ENCODE measurements around the gene COL5A2. TPM values are rescaled to one million over a fixed set of nuclear protein-coding genes. Genes with fewer than 3 reads are reported as not detected.

The COL5A2 gene
- total RNA-seq, 1 donor from 2014 or later, result 23.7 TPM

GRCh38 chr2:189013031-189013430 is 166.5 kb downstream of the COL5A2 start:
- Mint-ChIP-seq H3K4me3 (ENCODE audit: unreplicated experiment) (no peak overlapping the region), H3K36me3 (ENCODE audit: unreplicated experiment) (no peaks in the 10 kb centered on the region), H3K27ac (ENCODE audit: unreplicated experiment) (no peak overlapping the region), H3K9me3 (ENCODE audit: unreplicated experiment) (peaks cover 3% of the 10 kb centered on the region), H3K4me1 (ENCODE audit: low read depth, unreplicated experiment) (no peaks in the 10 kb centered on the region), H3K27me3 (ENCODE audit: unreplicated experiment) (no peaks in the 10 kb centered on the region)
- no peak for TF ChIP-seq CTCF (IDR thresholded peaks at IDR 0.05; ENCODE audit: partially characterized antibody, unreplicated experiment)
- no peak for DNase-seq

GRCh38 chr2:189012351-189012750 is 167.2 kb downstream of the COL5A2 start:
- Mint-ChIP-seq H3K36me3 (ENCODE audit: unreplicated experiment) (no peaks in the 10 kb centered on the region), H3K4me1 (ENCODE audit: low read depth, unreplicated experiment) (no peaks in the 10 kb centered on the region), H3K9me3 (ENCODE audit: unreplicated experiment) (no peaks in the 10 kb centered on the region), H3K4me3 (ENCODE audit: unreplicated experiment) (no peak overlapping the region), H3K27me3 (ENCODE audit: unreplicated experiment) (no peaks in the 10 kb centered on the region), H3K27ac (ENCODE audit: unreplicated experiment) (no peak overlapping the region)
- DNase-seq, result no peak
- no peak for TF ChIP-seq CTCF (IDR thresholded peaks at IDR 0.05; ENCODE audit: partially characterized antibody, unreplicated experiment)

- Mint-ChIP-seq H3K4me1 (ENCODE audit: low read depth, unreplicated experiment) (no peaks in the 10 kb centered on the region), H3K4me3 (ENCODE audit: unreplicated experiment) (no peak overlapping the region), H3K36me3 (ENCODE audit: unreplicated experiment) (no peaks in the 10 kb centered on the region), H3K27me3 (ENCODE audit: unreplicated experiment) (no peaks in the 10 kb centered on the region), H3K27ac (ENCODE audit: unreplicated experiment) (no peak overlapping the region), H3K9me3 (ENCODE audit: unreplicated experiment) (no peaks in the 10 kb centered on the region)
- no peak for TF ChIP-seq CTCF (IDR thresholded peaks at IDR 0.05; ENCODE audit: partially characterized antibody, unreplicated experiment)
- DNase-seq, result no peak
Measured at GRCh38 chr2:189010536-189010935, 169.0 kb downstream of the COL5A2 start.

GRCh38 chr2:189008555-189009262 is 170.9 kb downstream of the COL5A2 start:
- no peaks in the 10 kb centered on the region for H3K9me3 Mint-ChIP-seq (ENCODE audit: unreplicated experiment)
- no peak for DNase-seq
- H3K27ac Mint-ChIP-seq (ENCODE audit: unreplicated experiment), result no peak overlapping the region
- H3K4me1 Mint-ChIP-seq (ENCODE audit: low read depth, unreplicated experiment), result no peaks in the 10 kb centered on the region
- no peaks in the 10 kb centered on the region for H3K27me3 Mint-ChIP-seq (ENCODE audit: unreplicated experiment)
- no peak overlapping the region for H3K4me3 Mint-ChIP-seq (ENCODE audit: unreplicated experiment)
- no peaks in the 10 kb centered on the region for H3K36me3 Mint-ChIP-seq (ENCODE audit: unreplicated experiment)
- no peak for TF ChIP-seq CTCF (IDR thresholded peaks at IDR 0.05; ENCODE audit: partially characterized antibody, unreplicated experiment)

- Mint-ChIP-seq H3K4me1 (ENCODE audit: low read depth, unreplicated experiment) (no peaks in the 10 kb centered on the region), H3K36me3 (ENCODE audit: unreplicated experiment) (no peaks in the 10 kb centered on the region), H3K9me3 (ENCODE audit: unreplicated experiment) (no peaks in the 10 kb centered on the region), H3K4me3 (ENCODE audit: unreplicated experiment) (no peak overlapping the region), H3K27ac (ENCODE audit: unreplicated experiment) (no peak overlapping the region), H3K27me3 (ENCODE audit: unreplicated experiment) (no peaks in the 10 kb centered on the region)
- no peak for DNase-seq
- no peak for TF ChIP-seq CTCF (IDR thresholded peaks at IDR 0.05; ENCODE audit: partially characterized antibody, unreplicated experiment)
Measured at GRCh38 chr2:189002079-189002478, 177.5 kb downstream of the COL5A2 start.
